MCF 10A (cell line): ENCODE data around the gene DENND5A. TPM values are rescaled to one million over a fixed set of nuclear protein-coding genes. Genes with fewer than 3 reads are reported as not detected.

Experiments
- BruUV-seq: library from RNA; stranded (reverse); fragments of 400-500 nt; replicated peaks from 2 replicates; lab custom pipeline; 2021; lab: Mats Ljungman, UMichigan
- CTCF ChIA-PET: fragments of 300-600 bp; sonication (Branson Sonifier 250); formaldehyde crosslinking; extraction: SDS; loops from one replicate; lab custom pipeline; 2021; ENCODE audit warnings: antibody characterized with exemption, inconsistent platforms; lab: Yijun Ruan, JAX
- POLR2A ChIA-PET: fragments of 300-600, 350-650 bp; sonication (Branson Sonifier 250); formaldehyde crosslinking; extraction: SDS; loops from one replicate; lab custom pipeline; 2020; ENCODE audit warnings: antibody characterized with exemption, inconsistent platforms; lab: Yijun Ruan, JAX
- DNase-seq: peaks from one replicate; pipeline ENCODE4 v3.0.0-alpha.2; 2018; ENCODE audit not compliant: unreplicated experiment
- H3K27ac Mint-ChIP-seq: one replicate; pipeline ENCODE4 v1.8.0; 2022; ENCODE audit warnings: mild to moderate bottlenecking, low read depth, mixed read lengths; ENCODE audit not compliant: unreplicated experiment
- H3K27me3 Mint-ChIP-seq: one replicate; pipeline ENCODE4 v1.8.0; 2022; ENCODE audit warnings: mixed read lengths; ENCODE audit not compliant: insufficient read depth, unreplicated experiment
- H3K36me3 Mint-ChIP-seq: one replicate; pipeline ENCODE4 v1.8.0; 2022; ENCODE audit warnings: mild to moderate bottlenecking, moderate library complexity, mixed read lengths; ENCODE audit not compliant: insufficient read depth, unreplicated experiment
- H3K4me1 Mint-ChIP-seq: one replicate; pipeline ENCODE4 v1.8.0; 2022; ENCODE audit warnings: mixed read lengths; ENCODE audit not compliant: insufficient read depth, unreplicated experiment
- H3K4me3 Mint-ChIP-seq: one replicate; pipeline ENCODE4 v1.8.0; 2022; ENCODE audit warnings: mild to moderate bottlenecking, moderate library complexity, mixed read lengths; ENCODE audit not compliant: unreplicated experiment
- H3K9me3 Mint-ChIP-seq: one replicate; pipeline ENCODE4 v1.8.0; 2022; ENCODE audit warnings: mixed read lengths; ENCODE audit not compliant: unreplicated experiment
- intact Hi-C: fragments of 100-400 bp; cut with micrococcal nuclease; formaldehyde crosslinking; loops from 2 replicates; pipeline ENCODE4 v1.14.1; 2022
- total RNA-seq: library from RNA; stranded (reverse); gene quantifications from 2 replicates; pipeline ENCODE4 v1.2.3, GENCODE V29; 2022
- TF ChIP-seq, protein P1 (sequence below): fragments of 200-600 bp; IDR thresholded peaks from one replicate; pipeline ENCODE4 v1.8.0; 2022; ENCODE audit warnings: antibody characterized with exemption, mild to moderate bottlenecking; ENCODE audit not compliant: unreplicated experiment

The DENND5A gene
- total RNA-seq, 1 experiment from 2014 or later, result 55.4 TPM

DNA sequence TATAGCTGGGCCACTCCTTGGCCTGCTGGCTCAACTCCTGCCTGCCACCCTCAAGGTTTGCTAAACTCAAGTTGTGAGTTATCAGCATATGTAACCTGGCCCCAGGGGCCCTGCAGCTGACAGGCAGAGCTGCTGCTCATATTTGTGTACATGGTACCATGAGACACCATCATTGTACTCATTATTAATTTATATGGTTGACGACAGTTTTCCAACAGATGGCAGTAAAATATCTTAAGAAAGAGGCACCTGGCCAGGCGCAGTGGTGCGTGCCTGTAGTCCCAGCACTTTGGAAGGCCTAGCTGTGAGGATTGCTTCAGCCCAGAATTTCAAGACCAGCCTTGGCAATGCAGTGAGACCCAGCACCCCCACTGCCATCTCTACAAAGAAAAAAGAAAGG is 11.4 kb upstream of the DENND5A start:
- peaks cover 12% of the 10 kb centered on the region for H3K4me1 Mint-ChIP-seq
- POLR2A ChIA-PET, result interaction anchor here (1.6 kb wide), 1 partner anchor 11 kb away, joined by 5 read pairs; no protein-coding TSS in a partner anchor
- CTCF ChIA-PET, result interaction anchor here (0.5 to 1.0 kb wide), 2 partner anchors 119 to 230 kb away, joined by 3 to 6 read pairs; no protein-coding TSS in a partner anchor
- H3K27me3 Mint-ChIP-seq, result no peaks in the 10 kb centered on the region
- TF ChIP-seq, protein P1, sequence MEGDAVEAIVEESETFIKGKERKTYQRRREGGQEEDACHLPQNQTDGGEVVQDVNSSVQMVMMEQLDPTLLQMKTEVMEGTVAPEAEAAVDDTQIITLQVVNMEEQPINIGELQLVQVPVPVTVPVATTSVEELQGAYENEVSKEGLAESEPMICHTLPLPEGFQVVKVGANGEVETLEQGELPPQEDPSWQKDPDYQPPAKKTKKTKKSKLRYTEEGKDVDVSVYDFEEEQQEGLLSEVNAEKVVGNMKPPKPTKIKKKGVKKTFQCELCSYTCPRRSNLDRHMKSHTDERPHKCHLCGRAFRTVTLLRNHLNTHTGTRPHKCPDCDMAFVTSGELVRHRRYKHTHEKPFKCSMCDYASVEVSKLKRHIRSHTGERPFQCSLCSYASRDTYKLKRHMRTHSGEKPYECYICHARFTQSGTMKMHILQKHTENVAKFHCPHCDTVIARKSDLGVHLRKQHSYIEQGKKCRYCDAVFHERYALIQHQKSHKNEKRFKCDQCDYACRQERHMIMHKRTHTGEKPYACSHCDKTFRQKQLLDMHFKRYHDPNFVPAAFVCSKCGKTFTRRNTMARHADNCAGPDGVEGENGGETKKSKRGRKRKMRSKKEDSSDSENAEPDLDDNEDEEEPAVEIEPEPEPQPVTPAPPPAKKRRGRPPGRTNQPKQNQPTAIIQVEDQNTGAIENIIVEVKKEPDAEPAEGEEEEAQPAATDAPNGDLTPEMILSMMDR, result no peak
- no peaks in the 10 kb centered on the region for H3K9me3 Mint-ChIP-seq
- DNase-seq, result no peak
- no peak overlapping the region for H3K4me3 Mint-ChIP-seq
- peaks cover 27% of the 10 kb centered on the region for H3K36me3 Mint-ChIP-seq
- no peak overlapping the region for H3K27ac Mint-ChIP-seq
- intact Hi-C loops, result no loop called here
- BruUV-seq, result no TSS peak

DNA sequence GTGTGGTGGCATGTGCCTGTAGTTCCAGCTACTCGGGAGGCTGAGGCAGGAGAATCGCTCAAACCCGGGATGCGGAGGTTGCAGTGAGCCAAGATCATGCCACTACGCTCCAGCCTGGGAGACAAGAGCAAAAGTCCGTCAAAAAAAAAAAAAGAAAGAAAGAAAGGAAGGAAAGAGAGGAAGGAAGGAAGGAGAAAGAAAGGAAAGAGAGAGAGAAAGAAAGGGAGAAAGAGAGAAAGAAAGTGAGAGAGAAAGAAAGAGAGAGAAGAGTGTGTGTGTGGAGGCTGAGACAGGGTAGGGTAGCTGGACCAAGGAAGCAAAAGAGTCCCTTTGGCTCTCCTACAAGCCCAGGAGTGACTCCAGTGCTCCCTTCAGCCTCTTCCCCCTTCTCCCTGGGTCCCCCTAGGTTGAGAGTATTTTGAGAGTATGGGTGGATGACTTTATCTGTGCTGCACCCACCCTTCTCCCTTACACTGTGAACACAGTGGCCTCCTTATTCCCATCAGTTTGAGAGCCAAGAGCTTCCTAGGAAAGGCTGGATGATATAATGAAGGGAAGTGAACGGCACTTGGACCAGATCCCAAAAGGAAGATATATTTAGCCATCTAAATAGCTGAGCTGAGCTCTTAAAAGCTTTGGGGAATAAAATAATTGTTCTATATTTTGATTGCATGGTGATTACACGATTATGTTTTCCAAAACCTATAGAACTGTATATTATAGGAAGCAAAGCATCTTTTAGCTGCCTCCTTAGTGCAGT is 9.5 kb upstream of the DENND5A start:
- no TSS peak for BruUV-seq
- ChIA-PET CTCF (interaction anchor here (1.0 kb wide), 1 partner anchor 9 kb away, joined by 4 read pairs; no protein-coding TSS in a partner anchor), POLR2A (interaction anchor here (0.6 to 0.7 kb wide), 2 partner anchors 9 to 1035 kb away, joined by 3 read pairs; no protein-coding TSS in a partner anchor)
- no peak for DNase-seq
- Mint-ChIP-seq H3K4me3 (no peak overlapping the region), H3K36me3 (peaks cover 17% of the 10 kb centered on the region), H3K4me1 (peaks cover 7% of the 10 kb centered on the region), H3K27ac (no peak overlapping the region), H3K27me3 (no peaks in the 10 kb centered on the region), H3K9me3 (no peaks in the 10 kb centered on the region)
- TF ChIP-seq, protein P1, result no peak
- intact Hi-C loops, result no loop called here

DNA sequence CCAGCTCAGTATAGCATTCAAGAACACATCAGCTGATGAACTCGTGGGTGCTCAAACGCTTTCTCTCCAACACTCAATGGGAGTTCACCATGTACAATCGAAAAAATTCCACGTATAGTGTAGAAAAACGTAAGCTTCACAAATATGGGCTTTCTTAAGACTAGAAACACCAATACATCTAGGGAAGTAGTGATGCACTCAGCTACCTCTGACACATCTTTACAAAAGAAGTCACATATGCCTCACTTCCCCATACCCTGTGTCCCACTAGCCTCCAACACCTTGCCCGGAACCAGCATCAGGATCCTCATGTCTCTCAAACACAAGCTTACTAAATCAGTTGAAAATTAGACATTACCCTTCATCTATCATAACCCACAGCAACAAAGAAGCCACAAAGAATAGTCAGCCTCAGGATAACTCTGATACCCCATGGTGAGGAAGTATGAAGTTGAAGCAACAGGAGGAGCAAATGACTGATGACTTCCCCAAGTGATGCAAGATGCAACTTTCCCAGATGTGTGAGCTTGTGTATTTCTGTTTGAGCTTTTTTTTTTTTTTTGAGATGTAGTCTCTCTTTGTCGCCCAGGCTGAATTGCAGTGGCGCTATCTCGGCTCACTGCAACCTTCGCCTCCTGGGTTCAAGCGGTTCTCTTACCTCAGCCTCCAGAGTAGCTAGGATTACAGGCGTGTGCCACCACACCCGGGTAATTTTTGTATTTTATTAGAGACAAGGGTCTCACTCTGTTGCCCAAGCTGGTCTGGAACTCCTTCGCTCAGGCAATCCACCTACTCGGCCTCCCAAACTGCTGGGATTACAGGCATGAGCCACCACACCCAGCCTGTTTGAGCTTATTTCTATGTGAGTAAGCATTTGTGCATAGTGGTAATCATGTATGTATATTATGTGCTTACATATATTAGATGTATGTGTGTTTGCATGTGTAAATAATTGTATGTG is 8.5 kb upstream of the DENND5A start:
- Mint-ChIP-seq H3K36me3 (peaks cover 7% of the 10 kb centered on the region), H3K4me3 (no peak overlapping the region), H3K9me3 (no peaks in the 10 kb centered on the region), H3K4me1 (peaks cover 7% of the 10 kb centered on the region), H3K27me3 (no peaks in the 10 kb centered on the region), H3K27ac (no peak overlapping the region)
- intact Hi-C loops, result no loop called here
- POLR2A ChIA-PET, result interaction anchor here (0.6 to 1.3 kb wide), 4 partner anchors 9 to 1036 kb away, joined by 3 to 5 read pairs (median 4); no protein-coding TSS in a partner anchor
- peak; percentile 54 for DNase-seq
- CTCF ChIA-PET, result interaction anchor here (0.6 to 1.0 kb wide), 3 partner anchors 10 to 33 kb away, joined by 3 to 4 read pairs (median 4); no protein-coding TSS in a partner anchor
- TF ChIP-seq, protein P1, result no peak
- BruUV-seq, result no TSS peak
